Natural killer cell treated with Interleukin-12 subunit alpha and Interleukin-12 subunit beta and Interleukin-15 and Interleukin-18, amount 100 ng/mL, for 72 hours (primary cell): ENCODE measurements around the gene UBAP2. TPM values are rescaled to one million over a fixed set of nuclear protein-coding genes. Genes with fewer than 3 reads are reported as not detected.
"Not testable (repeated sequence)": the region's sequence is repeated elsewhere in the genome, so short reads cannot be mapped to it uniquely, and the experiment has no call there.

Experiments used
- ATAC-seq, 2 donors: fragments of 150-1000 bp; cut with Tn5 transposase in 1 of 2; sonication (Bioruptor Pico), chemical (Tn5 transposase) in 1 of 2; 2 replicates each; pipeline ENCODE4 v1.10.0; 2021
- DNase-seq: peaks from one replicate; pipeline ENCODE4 v3.0.0; 2022; ENCODE audit warnings: low spot score
- H3K27ac Mint-ChIP-seq, 2 donors: 1 replicate in 1 of 2; 2 replicates in 1 of 2; pipeline ENCODE4 v1.8.0; 2022; ENCODE audit warnings: mixed read lengths in 2 of 2, mild to moderate bottlenecking in 1 of 2, moderate library complexity in 1 of 2
- H3K27me3 Mint-ChIP-seq, 2 donors: 1 replicate in 1 of 2; 2 replicates in 1 of 2; pipeline ENCODE4 v1.8.0; 2022; ENCODE audit warnings: mixed read lengths in 2 of 2
- H3K36me3 Mint-ChIP-seq: one replicate; pipeline ENCODE4 v1.8.0; 2022; ENCODE audit warnings: mixed read lengths
- H3K4me1 Mint-ChIP-seq, 2 donors: 1 replicate in 1 of 2; 2 replicates in 1 of 2; pipeline ENCODE4 v1.8.0; 2022; ENCODE audit warnings: low read depth in 2 of 2, mixed read lengths in 2 of 2, mild to moderate bottlenecking in 1 of 2
- H3K4me3 Mint-ChIP-seq: one replicate; pipeline ENCODE4 v1.8.0; 2022; ENCODE audit warnings: mixed read lengths
- H3K9me3 Mint-ChIP-seq: 2 replicates; pipeline ENCODE4 v1.8.0; 2022; ENCODE audit warnings: mixed read lengths
- total RNA-seq, 2 donors: library from RNA; stranded (reverse); gene quantifications; one replicate each; pipeline ENCODE4 v1.2.3, GENCODE V29; 2022

The UBAP2 gene
- total RNA-seq, 2 donors from 2014 or later, result 37.4 to 61.3 TPM

DNA sequence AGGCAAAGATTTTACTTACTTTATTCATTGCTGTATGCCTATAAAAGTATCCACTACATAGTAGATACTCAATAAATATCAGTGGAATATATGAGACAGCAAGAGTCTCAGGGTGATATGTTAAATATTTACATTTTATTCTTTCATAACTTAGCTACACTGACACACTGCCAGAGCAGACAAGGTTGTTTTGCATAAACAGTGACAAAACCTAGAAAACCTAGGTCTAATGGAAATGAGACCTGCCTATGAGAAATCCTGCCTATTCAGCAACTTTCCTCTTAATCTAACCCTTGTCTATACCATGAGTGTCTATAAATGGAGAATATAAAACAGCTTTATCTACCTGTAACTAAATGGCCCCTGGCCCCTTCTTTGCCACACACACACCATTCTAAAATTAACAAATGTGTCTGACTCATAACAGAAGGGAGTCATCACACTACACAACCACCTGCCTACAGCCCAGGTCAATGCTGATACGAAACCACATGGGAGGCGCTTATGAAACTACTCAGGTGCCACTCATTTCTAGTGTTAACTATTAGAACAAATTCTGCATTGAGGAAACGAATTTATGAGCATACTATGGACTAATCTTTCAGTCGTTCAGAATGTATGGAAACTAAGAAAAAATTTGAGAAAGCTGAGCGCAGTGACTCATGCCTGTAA, 60.3 kb downstream of the UBAP2 start:
- DNase-seq, result no peak
- peak in 1 of 2 donors; percentile 76 for ATAC-seq
- Mint-ChIP-seq H3K27ac (no peak overlapping the region), H3K4me3 (no peak overlapping the region), H3K27me3 (no peaks in the 10 kb centered on the region), H3K36me3 (peaks cover 20% of the 10 kb centered on the region), H3K9me3 (no peaks in the 10 kb centered on the region), H3K4me1 (peaks cover 0 to 5% of the 10 kb centered on the region in 2 donors)

DNA sequence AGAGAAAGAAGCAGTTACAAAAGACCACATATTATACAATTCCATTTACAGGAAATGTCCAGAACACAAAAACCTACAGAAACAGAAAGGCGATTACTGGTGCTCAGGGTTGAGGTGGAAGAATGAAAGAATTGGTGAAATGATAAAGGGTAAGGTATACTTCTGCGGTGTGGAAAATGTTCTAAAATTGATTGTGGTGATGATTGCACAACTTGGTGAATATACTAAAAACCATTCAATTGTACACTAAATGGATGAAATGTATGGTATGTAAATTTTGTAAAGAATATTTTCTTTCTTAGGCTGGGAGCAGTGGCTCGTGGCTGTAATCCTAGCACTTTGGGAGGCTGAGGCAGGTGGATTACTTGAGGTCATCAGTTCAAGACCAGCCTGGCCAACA, 72.3 kb downstream of the UBAP2 start:
- Mint-ChIP-seq H3K27ac (no peak overlapping the region), H3K9me3 (no peaks in the 10 kb centered on the region)

GRCh38 chr9:33972698-33973097, 76.0 kb downstream of the UBAP2 start:
- H3K27ac Mint-ChIP-seq, result no peak overlapping the region
- ATAC-seq, result no peak
- H3K27me3 Mint-ChIP-seq, result no peaks in the 10 kb centered on the region

More for the DNA sequence above, 72.3 kb downstream of the UBAP2 start:
- H3K27me3 Mint-ChIP-seq, result no peaks in the 10 kb centered on the region
- no peak overlapping the region for H3K4me3 Mint-ChIP-seq
- ATAC-seq (no peak), DNase-seq (no peak)
- H3K36me3 Mint-ChIP-seq, result peaks cover 12% of the 10 kb centered on the region
- H3K4me1 Mint-ChIP-seq, result no peaks in the 10 kb centered on the region

GRCh38 chr9:33964086-33964768, 84.5 kb downstream of the UBAP2 start:
- no peaks in the 10 kb centered on the region for H3K27me3 Mint-ChIP-seq
- DNase-seq (no peak), ATAC-seq (no peak)
- peaks cover 0 to 3% of the 10 kb centered on the region in 2 donors for H3K4me1 Mint-ChIP-seq
- H3K9me3 Mint-ChIP-seq, result no peaks in the 10 kb centered on the region
- peak overlapping the region in 1 of 2 donors; percentile 42 for H3K27ac Mint-ChIP-seq
- peaks cover 12% of the 10 kb centered on the region for H3K36me3 Mint-ChIP-seq
- H3K4me3 Mint-ChIP-seq, result no peak overlapping the region

More at GRCh38 chr9:33972698-33973097, 76.0 kb downstream of the UBAP2 start:
- Mint-ChIP-seq H3K4me3 (no peak overlapping the region), H3K9me3 (no peaks in the 10 kb centered on the region), H3K4me1 (no peaks in the 10 kb centered on the region), H3K36me3 (peaks cover 23% of the 10 kb centered on the region)
- no peak for DNase-seq

DNA sequence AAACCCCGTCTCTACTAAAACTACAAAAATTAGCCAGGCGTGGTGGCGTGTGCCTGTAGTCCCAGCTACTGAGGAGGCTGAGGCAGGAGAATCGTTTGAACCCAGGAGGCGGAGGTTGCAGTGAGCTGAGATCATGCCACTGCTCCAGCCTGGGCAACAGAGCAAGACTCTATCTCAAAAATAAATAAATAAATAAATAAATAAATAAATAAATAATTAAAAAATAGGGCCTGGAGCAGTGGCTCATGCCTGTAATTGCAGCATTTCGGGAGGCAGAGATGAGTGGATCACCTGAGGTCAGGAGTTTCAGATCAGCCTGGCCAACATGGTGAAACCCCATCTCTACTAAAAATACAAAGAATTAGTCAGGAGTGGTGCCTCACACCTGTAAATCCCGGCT, 86.2 kb downstream of the UBAP2 start:
- not testable (repeated sequence) for H3K27ac Mint-ChIP-seq, ATAC-seq

DNA sequence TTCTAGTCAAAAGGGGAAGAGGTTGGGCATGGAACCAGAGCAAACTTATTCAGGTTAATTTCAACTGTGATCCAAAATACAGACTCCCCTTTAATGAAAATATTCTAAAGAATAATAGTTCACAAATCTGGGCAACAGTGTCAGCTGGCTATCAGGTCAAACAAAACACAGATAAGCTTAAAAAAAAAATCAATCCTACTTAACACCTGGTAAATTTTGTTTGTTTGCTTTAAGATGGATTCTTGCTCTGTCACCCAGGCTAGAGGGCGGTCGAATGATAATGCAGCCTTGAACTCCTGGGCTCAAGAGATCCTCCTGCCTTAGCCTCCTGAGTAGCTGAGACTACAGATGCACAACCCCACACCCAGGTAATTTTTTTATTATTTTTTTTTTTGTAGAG, 89.0 kb downstream of the UBAP2 start:
- ATAC-seq (no peak), DNase-seq (no peak)
- H3K27me3 Mint-ChIP-seq, result no peaks in the 10 kb centered on the region
- no peak overlapping the region for H3K27ac Mint-ChIP-seq
- peaks cover 12% of the 10 kb centered on the region for H3K36me3 Mint-ChIP-seq
- no peak overlapping the region for H3K4me3 Mint-ChIP-seq
- no peaks in the 10 kb centered on the region for H3K9me3 Mint-ChIP-seq
- H3K4me1 Mint-ChIP-seq, result peaks cover 0 to 3% of the 10 kb centered on the region in 2 donors

More for the DNA sequence above, 86.2 kb downstream of the UBAP2 start:
- not testable (repeated sequence) for DNase-seq, H3K9me3 Mint-ChIP-seq, H3K4me1 Mint-ChIP-seq, H3K27me3 Mint-ChIP-seq, H3K4me3 Mint-ChIP-seq
- peaks cover 12% of the 10 kb centered on the region for H3K36me3 Mint-ChIP-seq

GRCh38 chr9:33956544-33956943, 92.1 kb downstream of the UBAP2 start:
- ATAC-seq, result no peak

DNA sequence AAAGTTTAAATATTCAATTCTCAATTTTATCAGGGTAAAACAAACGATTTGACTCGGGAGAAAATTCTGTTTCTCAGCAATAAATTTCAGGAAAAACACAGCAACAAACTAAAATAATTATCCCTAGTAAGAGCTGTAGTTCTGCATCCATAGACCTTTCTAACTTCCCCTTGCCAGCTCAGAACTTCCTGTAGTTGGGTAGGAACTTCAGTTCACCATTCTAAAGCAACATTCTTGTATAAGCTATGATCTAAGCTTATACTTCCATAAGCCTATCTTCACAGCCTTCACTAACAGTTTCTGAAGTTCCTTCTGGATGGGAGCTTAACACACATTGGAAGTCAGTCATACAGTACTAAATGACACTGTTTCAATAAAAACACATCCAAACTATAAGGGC, 96.6 kb downstream of the UBAP2 start:
- Mint-ChIP-seq H3K27ac (no peak overlapping the region), H3K4me3 (no peak overlapping the region)

More at GRCh38 chr9:33956544-33956943, 92.1 kb downstream of the UBAP2 start:
- no peaks in the 10 kb centered on the region for H3K27me3 Mint-ChIP-seq
- no peaks in the 10 kb centered on the region for H3K4me1 Mint-ChIP-seq
- H3K27ac Mint-ChIP-seq, result no peak overlapping the region
- peaks cover 17% of the 10 kb centered on the region for H3K36me3 Mint-ChIP-seq
- no peak for DNase-seq
- no peaks in the 10 kb centered on the region for H3K9me3 Mint-ChIP-seq
- H3K4me3 Mint-ChIP-seq, result no peak overlapping the region

DNA sequence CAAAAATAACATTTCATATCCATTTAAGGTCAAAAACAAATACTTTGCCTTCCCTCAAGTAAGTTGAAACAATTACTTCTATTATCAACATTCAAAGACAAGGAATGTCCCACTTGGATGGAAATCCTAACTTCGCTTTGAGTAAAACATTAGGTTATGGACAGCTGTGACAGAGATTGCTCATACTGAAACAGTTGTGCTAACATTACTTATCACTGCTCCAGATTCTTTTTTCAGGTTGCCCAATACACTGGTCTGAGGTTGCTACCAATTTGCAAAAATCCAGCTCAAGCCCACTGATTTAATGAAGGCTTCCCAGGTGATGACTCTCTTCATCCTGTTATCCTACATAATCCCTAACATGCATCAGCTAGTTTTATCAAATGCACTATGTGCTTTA, 98.3 kb downstream of the UBAP2 start:
- ATAC-seq (no peak), DNase-seq (no peak)
- Mint-ChIP-seq H3K27me3 (no peaks in the 10 kb centered on the region), H3K4me3 (no peak overlapping the region), H3K9me3 (no peaks in the 10 kb centered on the region), H3K4me1 (peaks cover 0 to 3% of the 10 kb centered on the region in 2 donors), H3K36me3 (peaks cover 19% of the 10 kb centered on the region), H3K27ac (no peak overlapping the region)

More for the DNA sequence above, 96.6 kb downstream of the UBAP2 start:
- DNase-seq (no peak), ATAC-seq (no peak)
- Mint-ChIP-seq H3K9me3 (no peaks in the 10 kb centered on the region), H3K4me1 (peaks cover 0 to 3% of the 10 kb centered on the region in 2 donors), H3K27me3 (no peaks in the 10 kb centered on the region), H3K36me3 (peaks cover 14% of the 10 kb centered on the region)

DNA sequence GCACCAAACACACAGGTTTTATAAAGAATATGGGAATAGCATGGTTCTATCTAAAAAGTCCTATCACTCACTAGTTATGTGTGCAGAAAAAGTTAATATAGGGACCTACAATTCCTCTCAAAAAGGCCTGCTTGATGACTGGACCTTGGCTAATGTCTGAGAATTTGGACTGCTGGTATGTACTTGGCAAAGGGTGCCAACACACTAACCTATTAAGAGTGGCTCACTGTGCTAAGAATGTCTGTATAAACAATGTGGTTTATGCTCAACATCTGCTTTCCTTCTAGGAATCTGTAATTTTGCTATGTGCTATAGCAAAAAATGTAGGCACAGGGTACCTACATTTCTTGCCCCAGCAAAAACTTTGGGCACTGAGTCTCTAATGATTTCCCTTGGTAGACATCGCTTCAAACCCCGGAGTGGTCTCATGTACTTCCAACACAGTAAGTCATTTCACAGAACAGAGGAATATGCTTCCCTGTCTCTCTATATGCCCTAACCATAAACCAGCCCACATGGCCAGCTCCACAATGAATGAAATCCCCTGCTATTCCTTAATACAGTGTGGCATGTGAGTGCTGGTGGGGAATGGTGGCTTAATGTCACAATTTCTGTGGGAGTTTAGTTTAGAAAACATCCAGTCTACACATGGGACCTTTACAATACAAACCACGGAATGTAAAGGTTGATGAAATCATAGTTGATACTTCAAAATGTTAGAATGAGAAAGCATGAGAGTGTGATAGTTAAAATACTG, 101.7 kb downstream of the UBAP2 start:
- H3K27ac Mint-ChIP-seq, result no peak overlapping the region
- no peak for DNase-seq
- no peak overlapping the region for H3K4me3 Mint-ChIP-seq
- no peaks in the 10 kb centered on the region for H3K27me3 Mint-ChIP-seq
- H3K4me1 Mint-ChIP-seq, result peaks cover 0 to 3% of the 10 kb centered on the region in 2 donors
- ATAC-seq, result no peak
- peaks cover 27% of the 10 kb centered on the region for H3K36me3 Mint-ChIP-seq
- no peaks in the 10 kb centered on the region for H3K9me3 Mint-ChIP-seq

GRCh38 chr9:33943389-33943788, 105.3 kb downstream of the UBAP2 start:
- no peak for DNase-seq
- Mint-ChIP-seq H3K4me1 (peaks cover 0 to 3% of the 10 kb centered on the region in 2 donors), H3K27me3 (no peaks in the 10 kb centered on the region), H3K27ac (no peak overlapping the region), H3K4me3 (no peak overlapping the region), H3K36me3 (peaks cover 31% of the 10 kb centered on the region), H3K9me3 (no peaks in the 10 kb centered on the region)
- no peak for ATAC-seq

- Mint-ChIP-seq H3K4me1 (peaks cover 0 to 3% of the 10 kb centered on the region in 2 donors), H3K27me3 (no peaks in the 10 kb centered on the region), H3K9me3 (no peaks in the 10 kb centered on the region), H3K36me3 (peaks cover 26% of the 10 kb centered on the region), H3K4me3 (no peak overlapping the region), H3K27ac (no peak overlapping the region)
- ATAC-seq (no peak), DNase-seq (no peak)
These were observed 106.1 kb downstream of the UBAP2 start for GRCh38 chr9:33942471-33943083.

DNA sequence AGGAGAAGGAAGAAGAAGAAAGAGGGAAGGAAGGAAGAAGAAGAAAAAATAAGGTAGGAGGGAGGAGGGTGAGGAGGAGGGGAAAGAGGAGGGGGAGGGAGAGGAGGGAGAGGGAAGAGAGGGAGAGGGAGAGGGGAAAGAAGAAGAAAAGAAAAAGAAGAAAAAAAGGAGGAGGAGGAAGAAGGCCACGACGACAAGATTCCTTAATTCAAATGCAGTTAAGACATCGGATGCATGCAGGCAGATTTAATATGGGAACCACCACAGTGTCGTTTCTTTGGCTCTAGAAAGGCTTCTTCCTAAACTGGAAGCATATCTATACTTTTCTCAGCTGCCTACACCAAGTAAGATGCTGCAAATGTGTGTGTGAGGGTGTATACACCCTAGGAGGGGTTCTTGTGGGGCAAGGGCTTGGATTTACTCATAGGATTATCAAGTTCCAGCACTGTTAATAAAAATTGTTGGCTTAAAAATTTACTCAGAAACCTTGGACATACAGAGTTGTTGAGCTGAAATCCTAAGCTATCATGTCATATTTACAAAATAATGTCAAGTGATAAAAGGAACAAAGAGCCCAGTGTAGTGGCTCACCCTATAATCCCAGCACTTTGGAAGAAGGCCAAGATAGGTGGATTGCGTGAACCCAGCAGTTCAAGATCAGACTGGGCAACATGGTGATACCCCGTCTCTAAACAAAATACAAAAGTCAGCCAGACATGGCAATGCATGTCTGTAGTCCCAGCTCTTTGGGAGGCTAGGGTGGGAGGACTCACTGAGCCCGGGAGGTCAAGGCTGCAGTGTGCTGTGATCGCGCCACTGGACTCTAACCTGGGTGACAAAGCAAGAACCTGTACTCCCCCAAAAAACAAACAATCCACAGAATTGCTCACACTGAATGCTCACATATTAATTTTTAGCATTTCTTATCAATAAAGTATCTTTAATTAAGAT, 108.5 kb downstream of the UBAP2 start:
- Mint-ChIP-seq H3K36me3 (peaks cover 20% of the 10 kb centered on the region), H3K4me1 (peaks cover 0 to 3% of the 10 kb centered on the region in 2 donors), H3K27me3 (no peaks in the 10 kb centered on the region), H3K9me3 (no peaks in the 10 kb centered on the region), H3K4me3 (no peak overlapping the region), H3K27ac (no peak overlapping the region)
- ATAC-seq (no peak), DNase-seq (no peak)
